GM11168 (cell line): ENCODE results near the gene SLAIN2.
"Not testable (repeated sequence)": the region's sequence is repeated elsewhere in the genome, so short reads cannot be mapped to it uniquely, and the experiment has no call there.

ENCODE experiments used
- in situ Hi-C: fragments of 300-500 bp; cut with MboI; formaldehyde crosslinking; loops from one replicate; pipeline ENCODE4 v1.12.0; 2022; ENCODE audit warnings: low sequenced_read_pairs; ENCODE audit not compliant: unreplicated experiment

Gene SLAIN2

GRCh38 chr4:48340965-48341775 lies at the start of gene SLAIN2:
TSS of gene SLAIN2 (plus strand) at chr4:48341529. CDS start at chr4:48341740, 211 bp downstream.
- in situ Hi-C loops, result no loop called here

DNA sequence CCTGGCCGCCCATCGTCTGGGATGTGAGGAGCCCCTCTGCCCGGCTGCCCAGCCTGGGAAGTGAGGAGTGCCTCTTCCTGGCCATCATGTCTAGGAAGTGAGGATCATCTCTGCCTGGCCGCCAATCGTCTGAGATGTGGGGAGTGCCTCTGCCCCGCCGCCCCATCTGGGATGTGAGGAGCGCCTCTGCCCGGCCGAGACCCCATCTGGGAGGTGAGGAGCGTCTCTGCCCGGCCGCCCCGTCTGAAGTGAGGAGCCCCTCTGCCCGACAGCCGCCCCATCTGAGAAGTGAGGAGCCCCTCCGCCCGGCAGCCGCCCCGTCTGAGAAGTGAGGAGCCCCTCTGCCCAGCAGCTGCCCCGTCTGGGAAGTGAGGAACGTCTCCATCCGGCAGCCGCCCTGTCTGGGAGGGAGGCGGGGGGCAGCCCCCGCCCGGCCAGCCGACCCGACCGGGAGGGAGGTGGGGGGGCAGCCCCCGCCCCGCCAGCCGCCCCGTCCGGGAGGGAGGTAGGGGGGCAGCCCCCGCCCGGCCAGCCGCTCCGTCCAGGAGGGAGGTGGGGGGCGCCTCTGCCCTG lies 49.0 kb upstream of the SLAIN2 start:
- in situ Hi-C loops, result not testable (repeated sequence)

GRCh38 chr4:48295116-48295515 lies 46.2 kb upstream of the SLAIN2 start:
- in situ Hi-C loops, result no loop called here

GRCh38 chr4:48296365-48296764 lies 45.0 kb upstream of the SLAIN2 start:
- in situ Hi-C loops, result no loop called here

DNA sequence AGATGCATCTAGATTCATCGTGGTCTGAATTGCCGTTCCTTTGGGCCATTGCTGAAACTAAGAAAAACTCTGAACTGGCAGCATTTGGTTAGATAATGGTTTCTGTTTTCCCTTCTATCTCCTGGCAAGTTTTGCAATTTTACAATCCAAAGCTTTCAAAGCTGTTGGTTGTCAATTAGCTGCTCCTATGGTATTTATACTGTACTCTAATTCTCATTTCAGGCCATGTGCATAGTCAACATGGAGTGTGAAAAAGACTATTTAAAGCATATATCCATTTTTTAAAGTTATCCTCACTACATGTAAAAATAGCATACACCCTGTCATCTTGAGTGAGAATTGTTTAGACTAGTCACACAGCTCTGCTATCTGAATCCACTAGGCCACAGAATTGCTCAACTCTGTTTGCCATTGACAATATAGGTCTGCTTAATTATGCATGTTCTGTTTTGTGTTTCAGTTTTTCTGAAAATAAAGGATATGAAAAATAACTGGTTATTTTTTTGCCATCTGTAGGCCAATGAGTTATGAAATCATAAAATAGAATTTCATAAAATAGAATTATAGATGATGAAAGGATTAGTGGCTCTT lies 44.0 kb upstream of the SLAIN2 start:
- in situ Hi-C loops, result no loop called here

DNA sequence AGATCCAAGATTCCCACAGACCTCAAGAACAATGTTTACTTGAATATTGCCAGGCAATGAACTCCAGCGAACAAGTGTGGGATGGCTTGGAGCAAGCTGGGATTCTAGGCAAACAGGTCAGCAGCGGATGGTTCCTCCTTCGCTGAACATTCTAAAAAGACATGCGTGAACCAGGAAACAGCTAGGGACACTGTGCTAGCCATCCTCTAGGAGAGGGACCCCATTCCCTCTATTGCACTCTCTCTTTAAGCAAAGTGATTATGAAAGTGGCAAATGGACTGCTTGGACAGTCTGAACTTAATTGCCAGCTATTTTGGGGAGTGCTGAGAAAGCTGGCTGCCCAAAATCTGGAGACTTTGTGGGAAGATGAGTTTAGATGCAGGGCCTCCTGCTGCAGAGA lies 41.8 kb upstream of the SLAIN2 start:
- in situ Hi-C loops, result no loop called here

DNA sequence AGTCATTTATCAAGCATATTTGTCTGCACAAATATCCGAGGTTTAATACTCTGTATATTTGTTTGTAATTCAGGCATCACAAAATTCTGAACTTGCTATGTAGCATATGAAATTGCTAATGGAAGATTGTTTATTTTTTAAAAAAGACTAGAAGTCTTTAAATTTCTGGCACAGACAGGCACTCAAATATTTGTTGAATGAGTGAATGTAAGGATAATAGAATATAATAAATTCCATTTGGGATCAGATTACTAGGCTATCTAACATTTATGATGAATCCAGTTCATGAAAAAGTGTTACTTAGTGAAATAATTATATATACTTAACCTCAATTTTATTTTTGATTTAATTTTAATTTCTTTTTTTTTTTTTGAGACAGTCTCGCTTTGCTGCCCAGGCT lies 41.3 kb upstream of the SLAIN2 start:
- in situ Hi-C loops, result no loop called here

DNA sequence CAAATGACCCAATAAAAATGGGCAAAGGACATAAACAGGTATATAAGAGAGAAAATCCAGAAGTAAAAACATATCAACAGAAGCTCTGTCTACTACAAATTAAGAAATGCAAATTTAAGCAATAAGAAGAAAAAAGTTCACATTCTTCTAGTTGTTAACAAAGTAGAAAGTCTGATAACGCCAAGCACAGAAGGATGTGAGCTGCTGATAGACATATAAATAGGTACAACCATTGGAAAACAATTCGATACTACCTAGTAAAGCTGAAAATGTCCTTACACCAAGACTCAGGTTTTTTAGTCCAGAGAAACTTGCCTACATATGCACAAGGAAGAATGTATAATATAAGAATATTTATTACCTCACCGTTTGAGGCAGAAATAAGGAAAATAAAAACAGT lies 35.8 kb upstream of the SLAIN2 start:
- in situ Hi-C loops, result no loop called here

GRCh38 chr4:48307528-48307927 lies 33.8 kb upstream of the SLAIN2 start:
- in situ Hi-C loops, result no loop called here

DNA sequence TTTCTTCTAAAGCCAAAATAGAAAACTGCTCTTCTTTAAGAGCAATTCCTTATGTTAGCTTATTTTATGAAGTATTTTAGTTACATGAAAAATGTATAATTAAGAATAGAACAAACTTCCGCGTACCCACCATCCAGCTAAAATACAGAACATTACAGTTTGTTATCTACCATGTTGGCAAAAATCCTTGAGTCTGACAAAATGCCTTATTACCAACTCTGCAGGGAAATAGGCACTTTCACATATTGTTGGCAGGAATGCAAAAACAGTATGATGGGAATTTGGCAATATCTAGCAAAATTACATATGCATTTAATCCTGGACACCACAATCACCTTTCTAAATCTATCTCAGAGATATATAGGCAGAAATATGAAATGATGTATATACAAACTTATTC lies 32.4 kb upstream of the SLAIN2 start:
- in situ Hi-C loops, result no loop called here

- in situ Hi-C loops, result no loop called here
These were observed 29.4 kb upstream of the SLAIN2 start for GRCh38 chr4:48311896-48312295.

DNA sequence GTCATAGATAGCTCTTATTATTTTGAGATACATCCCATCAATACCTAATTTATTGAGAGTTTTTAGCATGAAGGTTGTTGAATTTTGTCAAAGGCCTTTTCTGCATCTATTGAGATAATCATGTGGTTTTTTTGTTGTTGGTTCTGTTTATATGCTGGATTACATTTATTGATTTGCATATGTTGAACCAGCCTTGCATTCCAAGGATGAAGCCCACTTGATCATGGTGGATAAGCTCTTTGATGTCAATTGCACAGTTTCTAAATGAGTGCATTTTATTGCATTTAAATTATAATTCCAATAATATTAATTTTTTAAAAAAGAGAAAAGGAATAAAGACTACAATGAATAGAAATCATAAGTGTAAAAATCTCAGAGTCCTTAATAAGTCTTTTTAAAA lies 26.6 kb upstream of the SLAIN2 start:
- in situ Hi-C loops, result not testable (repeated sequence)

DNA sequence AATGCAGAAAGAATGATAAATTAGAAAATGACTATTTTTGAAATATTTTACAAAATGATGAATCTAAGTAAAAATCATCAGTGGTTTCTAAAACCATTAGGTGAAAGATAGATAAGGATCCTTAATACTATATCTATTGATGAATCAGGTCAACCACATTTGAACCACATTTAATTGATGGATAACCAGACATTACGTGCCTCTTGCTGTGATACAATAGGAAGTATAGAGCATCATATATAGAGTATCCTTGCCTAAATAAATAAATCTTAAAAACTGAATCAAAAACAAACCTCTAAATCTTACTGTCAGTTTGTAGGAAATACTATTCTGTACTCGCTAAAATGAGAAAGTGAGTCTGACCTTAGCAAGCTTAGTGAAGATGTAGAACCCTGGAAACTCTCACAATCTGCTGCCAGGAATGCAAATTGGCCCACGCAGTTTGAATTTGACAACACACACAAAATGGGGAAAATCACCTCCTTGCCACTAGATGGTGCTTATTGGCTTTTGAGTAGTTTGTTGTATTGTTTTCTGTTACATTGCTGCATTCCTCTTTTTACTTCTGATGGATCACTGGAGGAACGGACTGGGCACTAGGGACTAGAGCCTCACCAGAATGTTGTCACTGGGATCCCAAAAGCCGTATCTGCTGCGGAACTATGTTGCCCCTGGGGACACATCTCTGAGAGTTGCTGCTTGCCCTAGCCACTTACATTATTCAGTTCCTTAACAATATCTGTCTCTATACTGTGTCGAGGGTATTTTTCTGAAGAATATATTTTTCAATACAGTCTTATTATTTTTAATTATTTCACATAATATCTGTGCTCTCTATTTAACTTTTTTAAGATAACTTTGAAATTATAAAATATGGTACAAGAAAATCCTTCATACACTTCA lies 25.4 kb upstream of the SLAIN2 start:
- in situ Hi-C loops, result no loop called here

DNA sequence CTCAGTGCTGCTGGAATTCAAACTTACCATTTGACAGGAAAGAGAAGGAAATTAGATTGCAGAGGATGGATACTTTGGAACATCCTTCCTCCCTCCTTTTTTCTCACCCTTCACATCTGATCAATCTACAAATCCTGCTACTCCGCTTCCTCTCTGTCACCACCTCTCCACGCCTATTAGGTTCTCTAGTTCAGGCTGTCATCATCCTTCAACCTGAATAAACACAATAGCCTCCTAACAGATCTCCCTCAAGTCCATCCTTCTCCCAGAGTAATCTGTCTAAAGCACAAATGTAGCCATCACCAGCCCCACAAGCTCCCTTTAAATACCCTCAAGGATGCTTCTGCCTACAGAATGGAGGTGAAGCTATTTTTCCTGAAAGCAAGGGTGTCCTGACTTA lies 20.0 kb upstream of the SLAIN2 start:
- in situ Hi-C loops, result no loop called here

- in situ Hi-C loops, result no loop called here
These were observed 19.3 kb upstream of the SLAIN2 start for GRCh38 chr4:48322063-48322462.

DNA sequence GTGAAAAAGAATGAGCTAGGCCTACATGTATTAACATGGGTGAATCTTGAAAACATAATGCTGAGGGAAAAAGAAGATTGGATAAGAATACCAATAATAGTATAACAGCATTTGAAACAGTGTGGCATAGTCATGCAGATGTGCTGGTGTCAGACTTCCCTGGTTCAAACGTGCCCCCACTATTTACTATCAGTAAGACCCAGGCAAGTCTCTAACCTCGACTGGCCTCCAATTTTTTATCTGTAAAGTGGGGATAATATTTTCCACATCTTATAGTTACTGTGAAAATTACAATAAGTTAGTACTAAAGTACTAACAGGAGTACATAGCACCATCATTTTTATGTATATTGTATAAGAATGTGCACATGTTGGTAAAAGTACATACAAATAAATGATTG lies 17.0 kb upstream of the SLAIN2 start:
- in situ Hi-C loops, result no loop called here

DNA sequence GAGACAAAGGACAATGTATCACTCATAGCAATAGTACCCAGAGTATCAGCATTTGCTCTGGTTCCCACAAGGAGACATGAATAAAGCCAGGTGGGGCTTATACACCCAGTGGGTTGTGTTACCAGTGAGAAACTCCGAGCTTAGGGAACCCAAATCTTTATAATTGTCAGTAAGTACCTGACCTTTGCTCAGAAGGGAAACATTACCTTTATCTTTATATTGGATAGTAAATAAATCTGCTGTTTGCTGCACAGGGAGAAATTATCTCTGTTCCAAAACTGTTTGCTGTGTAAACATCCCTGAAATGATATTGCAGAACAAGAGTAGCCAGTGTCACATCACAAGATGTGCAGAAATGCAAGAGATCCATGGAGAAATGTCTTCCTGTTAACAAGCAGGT lies 12.1 kb upstream of the SLAIN2 start:
- in situ Hi-C loops, result no loop called here

GRCh38 chr4:48329976-48330375 lies 11.4 kb upstream of the SLAIN2 start:
- in situ Hi-C loops, result no loop called here

DNA sequence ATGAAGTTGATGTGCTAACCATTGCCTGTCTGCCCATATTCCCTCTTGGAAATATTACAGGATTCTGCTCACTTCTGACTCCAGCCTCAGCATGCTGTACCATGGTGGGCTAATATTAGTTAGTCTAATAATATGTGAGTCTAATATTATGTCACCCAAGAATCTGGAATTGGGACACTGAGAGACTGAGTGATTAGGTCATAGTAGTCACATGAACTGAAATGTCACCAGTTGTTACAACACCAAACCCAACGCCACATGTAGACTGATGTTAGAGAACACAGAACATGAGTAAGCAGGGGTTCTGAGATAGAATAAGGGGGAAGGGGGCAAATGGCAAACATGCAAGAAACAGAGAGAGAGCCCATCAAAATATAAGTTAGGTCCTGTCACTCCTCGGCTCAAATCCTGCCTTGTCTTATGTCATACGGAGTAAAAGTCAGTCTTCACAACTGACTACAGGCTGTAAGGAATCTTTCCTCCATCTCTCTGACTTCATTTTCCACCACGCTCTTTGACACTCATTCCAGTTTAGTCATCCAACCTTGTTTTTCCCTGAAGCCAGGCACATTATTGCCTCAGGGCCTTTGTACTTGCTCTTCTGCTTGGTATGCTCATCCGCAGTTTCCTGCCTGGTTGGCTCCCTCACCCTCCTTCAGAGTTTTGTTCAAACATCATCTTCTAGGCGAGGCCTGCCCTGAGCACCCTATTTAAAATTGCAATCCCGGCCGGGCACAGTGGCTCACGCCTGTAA lies 9.6 kb upstream of the SLAIN2 start:
- in situ Hi-C loops, result no loop called here

- in situ Hi-C loops, result no loop called here
These were observed 8.7 kb upstream of the SLAIN2 start for GRCh38 chr4:48332661-48333060.
